Measurements from ENCODE around the gene CBX2.
A peak's percentile ranks its signal among the peaks of the same experiment; 100 is the strongest.

The CBX2 gene

DNA sequence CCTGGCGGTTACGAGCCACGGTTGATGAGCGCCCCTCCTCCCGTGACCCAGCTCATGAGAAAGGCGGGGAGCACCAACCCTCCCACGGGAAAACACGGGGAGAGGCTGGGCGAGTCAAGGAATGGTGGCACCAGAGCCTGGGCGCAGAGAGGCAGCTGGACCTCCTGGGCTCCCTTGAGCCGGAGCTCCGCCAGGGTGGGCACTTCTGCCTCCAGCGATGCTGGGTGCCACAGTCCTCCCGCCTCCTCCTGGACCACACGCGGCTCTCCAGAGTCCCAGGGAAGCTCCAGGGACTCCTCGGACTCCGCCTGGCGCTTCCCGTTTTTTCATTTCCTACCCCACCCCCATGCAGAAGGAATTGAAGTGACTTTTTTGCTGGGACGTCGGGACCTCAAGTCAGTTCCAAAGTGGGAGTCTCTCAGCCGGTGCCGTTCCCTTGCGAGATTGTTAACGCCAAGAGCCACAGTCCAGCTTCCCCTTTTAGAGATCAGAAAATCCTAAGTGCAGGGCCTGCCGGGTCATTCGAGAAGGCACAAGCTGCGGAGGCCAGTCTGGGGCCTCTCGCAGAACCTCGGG, 25.6 kb downstream of the CBX2 start:
- Histone ChIP-seq H3K9me3 (ENCODE audit: control insufficient read depth, low read length) (peaks cover 4% of the 10 kb centered on the region), H3K4me1 (ENCODE audit: control insufficient read depth, insufficient read depth, low read length) (peaks cover 49% of the 10 kb centered on the region), H3K36me3 (ENCODE audit: control insufficient read depth, insufficient read depth, low read length) (no peaks in the 10 kb centered on the region), H3K4me3 (ENCODE audit: low read length) (no peak overlapping the region), H3K27me3 (ENCODE audit: control insufficient read depth, insufficient read depth, low read length) (peaks cover 100% of the 10 kb centered on the region), H3K9ac (ENCODE audit: low read length) (no peak overlapping the region)

DNA sequence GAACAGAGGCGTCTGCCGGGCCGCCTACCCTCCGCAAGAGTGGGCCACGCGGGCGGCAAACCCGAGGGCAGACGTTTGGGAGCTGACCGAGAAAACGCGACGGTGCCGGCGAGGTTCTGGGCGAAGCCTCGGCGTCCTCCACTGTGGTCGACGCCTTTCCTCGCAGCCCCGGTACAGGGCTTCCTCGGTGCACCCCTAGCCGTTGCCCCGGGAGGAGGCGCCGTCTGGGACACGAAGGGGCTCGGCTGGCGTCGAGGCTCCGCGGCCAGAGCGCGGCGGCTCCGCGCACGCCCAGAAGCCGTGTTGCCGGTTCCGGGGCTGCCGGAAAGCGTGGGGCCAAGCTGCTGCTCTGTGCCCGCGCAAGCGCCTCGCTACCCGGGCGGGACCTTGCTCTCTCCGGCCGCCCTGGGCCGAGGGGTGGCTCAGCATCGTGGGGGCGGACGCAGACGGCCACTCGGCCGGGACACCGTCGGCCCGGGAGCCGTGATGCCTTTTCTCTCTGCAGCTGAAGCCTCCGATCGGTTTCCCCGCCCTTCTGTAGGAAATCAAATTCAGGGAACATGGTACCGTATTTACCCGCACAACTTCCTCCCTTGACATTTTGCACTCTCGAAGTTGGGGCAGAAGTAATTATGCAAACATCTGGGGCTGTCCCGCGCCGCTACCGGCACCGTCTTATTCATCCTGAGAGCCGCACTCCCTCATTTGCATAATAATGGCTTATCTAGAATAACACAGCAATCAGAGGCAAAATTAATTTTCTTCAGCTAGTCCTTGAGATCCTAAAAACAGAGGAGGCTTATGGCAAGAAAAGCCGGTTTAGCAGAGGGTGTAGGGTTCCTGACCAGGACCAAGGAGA, 26.3 kb downstream of the CBX2 start:
- Histone ChIP-seq H3K4me1 (ENCODE audit: control insufficient read depth, insufficient read depth, low read length) (peaks cover 48% of the 10 kb centered on the region), H3K9me3 (ENCODE audit: control insufficient read depth, low read length) (peaks cover 4% of the 10 kb centered on the region), H3K27me3 (ENCODE audit: control insufficient read depth, insufficient read depth, low read length) (peaks cover 100% of the 10 kb centered on the region), H3K9ac (ENCODE audit: low read length) (no peak overlapping the region), H3K4me3 (ENCODE audit: low read length) (peak overlapping the region; percentile 17), H3K36me3 (ENCODE audit: control insufficient read depth, insufficient read depth, low read length) (no peaks in the 10 kb centered on the region)

DNA sequence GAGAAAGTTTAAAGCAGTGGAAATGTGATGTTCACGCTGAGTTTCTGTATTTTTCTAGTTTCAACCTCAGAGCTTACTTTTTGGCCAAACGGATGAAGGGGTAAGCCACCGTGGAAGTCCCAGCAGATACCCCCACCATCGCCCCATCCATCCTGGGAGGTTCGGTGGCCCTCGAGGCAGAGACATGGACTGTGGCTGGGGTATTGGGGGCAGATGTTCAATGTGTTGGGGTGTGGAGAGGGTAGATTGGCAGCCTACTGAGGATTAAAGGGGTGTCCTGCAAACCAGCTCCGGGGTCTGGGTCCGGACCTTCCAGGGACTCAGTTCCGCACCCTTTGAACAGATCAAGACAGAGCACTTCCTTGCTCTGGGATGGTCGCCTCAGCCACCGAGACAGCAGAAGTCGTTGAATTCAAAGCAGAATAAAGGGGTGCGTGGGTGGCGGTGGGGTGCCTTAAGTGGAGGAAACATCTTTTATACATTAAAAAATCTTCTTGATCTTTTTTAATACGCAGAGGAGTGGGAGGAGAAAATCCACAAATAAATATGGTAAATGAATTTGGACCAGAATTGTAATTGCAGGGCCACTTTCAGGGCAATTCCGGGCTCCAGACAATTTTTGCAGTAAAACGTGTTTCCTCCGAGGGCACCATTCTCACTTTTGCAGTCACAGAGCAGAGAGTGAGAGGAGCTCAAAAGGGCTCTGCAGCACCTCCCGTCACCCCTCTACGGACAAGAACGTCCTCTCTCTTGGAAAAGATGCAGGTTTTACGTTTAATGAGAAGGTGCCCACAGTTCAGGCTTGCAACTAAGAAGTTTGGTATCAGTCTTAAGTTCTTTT, 27.1 kb downstream of the CBX2 start:
- peaks cover 95% of the 10 kb centered on the region for H3K27me3 ChIP-seq (ENCODE audit: control insufficient read depth, insufficient read depth, low read length)
- H3K9ac ChIP-seq (ENCODE audit: low read length): no peak overlapping the region
- peaks cover 43% of the 10 kb centered on the region for H3K4me1 ChIP-seq (ENCODE audit: control insufficient read depth, insufficient read depth, low read length)
- H3K4me3 ChIP-seq (ENCODE audit: low read length): no peak overlapping the region
- H3K36me3 ChIP-seq (ENCODE audit: control insufficient read depth, insufficient read depth, low read length): no peaks in the 10 kb centered on the region
- H3K9me3 ChIP-seq (ENCODE audit: control insufficient read depth, low read length): peaks cover 4% of the 10 kb centered on the region

DNA sequence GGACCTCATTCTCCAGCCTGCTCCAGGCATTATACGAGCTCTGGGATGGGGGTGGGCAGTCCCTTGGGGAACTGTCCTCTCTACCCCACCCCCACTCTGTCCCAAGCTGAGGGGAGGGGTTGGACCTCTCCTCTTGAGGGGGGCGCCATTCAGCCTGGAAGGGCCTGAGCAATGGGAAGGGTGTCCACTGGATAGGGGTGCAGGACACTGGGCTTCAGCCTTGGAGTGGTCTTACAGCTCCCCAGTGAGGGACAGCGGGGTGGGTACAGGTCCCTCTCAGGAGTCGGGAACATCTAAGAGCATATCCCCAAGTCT, 28.5 kb downstream of the CBX2 start:
- peaks cover 36% of the 10 kb centered on the region for H3K4me1 ChIP-seq (ENCODE audit: control insufficient read depth, insufficient read depth, low read length)
- no peaks in the 10 kb centered on the region for H3K9me3 ChIP-seq (ENCODE audit: control insufficient read depth, low read length)
- peaks cover 93% of the 10 kb centered on the region for H3K27me3 ChIP-seq (ENCODE audit: control insufficient read depth, insufficient read depth, low read length)
- H3K36me3 ChIP-seq (ENCODE audit: control insufficient read depth, insufficient read depth, low read length): no peaks in the 10 kb centered on the region
- H3K4me3 ChIP-seq (ENCODE audit: low read length): no peak overlapping the region
- H3K9ac ChIP-seq (ENCODE audit: low read length): no peak overlapping the region

DNA sequence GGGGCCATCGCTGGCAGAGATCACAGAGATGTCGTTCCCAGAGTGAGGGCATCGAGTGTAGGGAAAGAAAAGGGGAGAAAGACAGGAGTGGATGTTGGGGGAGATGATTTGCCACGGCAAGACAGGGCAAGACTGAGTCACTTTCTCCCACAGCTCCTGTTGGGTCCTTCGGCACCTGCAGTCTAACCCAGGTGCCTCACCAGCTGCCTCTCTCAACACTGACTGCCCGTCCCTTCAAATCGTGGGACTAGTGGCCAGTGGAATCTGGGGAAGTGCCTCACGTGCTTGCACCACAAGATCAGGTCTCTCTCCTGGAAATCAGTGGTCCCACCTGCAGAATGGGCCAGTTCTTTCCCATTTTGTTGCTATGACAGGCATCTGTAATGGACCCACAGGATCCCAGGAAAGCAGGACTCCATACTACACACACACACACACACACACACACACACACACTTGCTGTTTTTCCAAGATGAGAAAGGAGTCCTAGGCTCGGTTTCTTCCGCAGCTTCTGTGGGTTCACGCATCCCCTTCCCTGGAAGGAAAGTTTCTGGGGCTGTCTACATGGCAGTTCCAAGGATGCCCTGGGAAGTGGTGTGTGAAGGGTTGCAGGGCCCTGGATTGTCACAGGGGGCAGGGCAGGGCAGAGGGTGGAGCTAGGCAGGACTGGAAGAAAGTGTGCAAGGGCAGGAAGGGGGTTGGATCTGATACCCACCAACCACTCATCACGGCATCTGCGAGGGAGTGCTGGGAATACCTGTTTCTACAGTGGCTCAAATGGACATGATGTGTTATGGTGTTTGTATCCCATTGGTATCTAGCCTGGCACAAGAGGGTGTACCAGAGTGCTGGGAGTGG, 29.1 kb downstream of the CBX2 start:
- peaks cover 93% of the 10 kb centered on the region for H3K27me3 ChIP-seq (ENCODE audit: control insufficient read depth, insufficient read depth, low read length)
- no peaks in the 10 kb centered on the region for H3K9me3 ChIP-seq (ENCODE audit: control insufficient read depth, low read length)
- peaks cover 38% of the 10 kb centered on the region for H3K4me1 ChIP-seq (ENCODE audit: control insufficient read depth, insufficient read depth, low read length)
- no peak overlapping the region for H3K9ac ChIP-seq (ENCODE audit: low read length)
- H3K4me3 ChIP-seq (ENCODE audit: low read length): no peak overlapping the region
- H3K36me3 ChIP-seq (ENCODE audit: control insufficient read depth, insufficient read depth, low read length): no peaks in the 10 kb centered on the region

DNA sequence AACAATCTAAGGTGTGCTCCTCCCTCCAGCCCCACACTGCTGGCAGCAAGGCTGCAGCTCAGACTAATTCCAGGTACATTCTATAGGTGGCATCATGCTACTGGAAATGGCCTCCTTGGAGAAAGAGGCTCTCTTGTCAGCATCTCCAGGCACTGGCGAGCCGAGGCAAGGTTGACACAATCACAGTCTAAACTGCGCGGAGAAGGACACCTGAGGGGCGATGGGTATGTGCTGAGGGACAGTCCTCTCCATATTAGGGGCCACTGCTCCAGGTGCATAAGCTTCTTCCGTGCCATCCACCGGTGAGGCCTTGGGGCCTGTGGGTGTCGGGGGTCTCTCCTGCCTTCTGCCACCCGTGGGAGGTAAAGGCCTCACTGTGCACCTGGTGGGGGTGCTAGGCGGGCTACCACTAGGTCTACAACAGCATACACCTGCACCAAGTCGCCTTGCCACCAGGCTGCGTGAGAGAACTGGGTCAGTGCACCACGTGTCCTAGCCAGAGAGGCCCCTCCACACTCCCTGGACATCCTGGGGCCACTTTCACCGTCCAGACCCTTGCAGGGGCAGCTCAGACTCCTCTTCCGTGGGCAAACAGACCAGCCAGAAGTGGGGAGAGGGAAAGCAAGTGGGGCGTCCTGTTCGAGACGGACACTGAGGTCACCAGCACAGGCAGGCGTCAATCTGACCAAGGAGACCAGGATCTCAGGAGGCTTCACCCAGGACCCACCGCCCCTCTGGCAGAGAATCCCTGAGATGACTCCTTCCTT, 31.0 kb downstream of the CBX2 start:
- Histone ChIP-seq H3K4me1 (ENCODE audit: control insufficient read depth, insufficient read depth, low read length) (peaks cover 38% of the 10 kb centered on the region), H3K9me3 (ENCODE audit: control insufficient read depth, low read length) (no peaks in the 10 kb centered on the region), H3K36me3 (ENCODE audit: control insufficient read depth, insufficient read depth, low read length) (no peaks in the 10 kb centered on the region), H3K9ac (ENCODE audit: low read length) (no peak overlapping the region), H3K27me3 (ENCODE audit: control insufficient read depth, insufficient read depth, low read length) (peaks cover 83% of the 10 kb centered on the region), H3K4me3 (ENCODE audit: low read length) (no peak overlapping the region)

DNA sequence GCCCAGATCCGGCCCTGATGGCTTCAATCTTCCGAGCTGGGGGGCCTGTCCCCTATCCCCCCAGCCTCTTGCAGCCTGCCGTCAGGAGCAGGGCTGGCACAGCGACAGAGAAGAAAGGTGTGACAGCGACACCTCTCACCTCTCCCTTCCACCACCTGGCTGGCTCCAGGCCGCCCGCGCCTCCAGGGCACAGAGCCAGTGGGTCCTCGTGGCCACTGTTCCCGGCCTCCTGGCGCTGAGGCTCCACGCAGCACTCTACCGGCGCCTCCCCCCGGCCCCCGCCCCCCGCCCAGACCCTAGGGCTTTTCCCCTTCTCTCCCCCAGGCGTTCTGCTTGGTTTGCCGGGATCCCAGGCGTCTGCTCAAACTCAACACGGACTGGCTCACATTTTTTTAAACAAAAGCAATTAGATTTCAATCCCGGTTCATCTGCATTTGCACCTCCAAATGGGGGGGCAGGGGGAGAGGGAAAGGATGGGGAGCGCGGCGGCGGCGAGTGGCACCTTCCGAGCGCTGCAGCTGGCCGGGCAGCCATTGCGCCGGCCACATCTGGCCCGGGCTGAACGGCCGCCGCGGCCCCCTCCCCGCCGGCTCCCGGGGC, 31.7 kb downstream of the CBX2 start:
- Histone ChIP-seq H3K27me3 (ENCODE audit: control insufficient read depth, insufficient read depth, low read length) (peaks cover 83% of the 10 kb centered on the region), H3K9me3 (ENCODE audit: control insufficient read depth, low read length) (no peaks in the 10 kb centered on the region), H3K4me1 (ENCODE audit: control insufficient read depth, insufficient read depth, low read length) (peaks cover 39% of the 10 kb centered on the region), H3K4me3 (ENCODE audit: low read length) (no peak overlapping the region), H3K36me3 (ENCODE audit: control insufficient read depth, insufficient read depth, low read length) (no peaks in the 10 kb centered on the region), H3K9ac (ENCODE audit: low read length) (no peak overlapping the region)

DNA sequence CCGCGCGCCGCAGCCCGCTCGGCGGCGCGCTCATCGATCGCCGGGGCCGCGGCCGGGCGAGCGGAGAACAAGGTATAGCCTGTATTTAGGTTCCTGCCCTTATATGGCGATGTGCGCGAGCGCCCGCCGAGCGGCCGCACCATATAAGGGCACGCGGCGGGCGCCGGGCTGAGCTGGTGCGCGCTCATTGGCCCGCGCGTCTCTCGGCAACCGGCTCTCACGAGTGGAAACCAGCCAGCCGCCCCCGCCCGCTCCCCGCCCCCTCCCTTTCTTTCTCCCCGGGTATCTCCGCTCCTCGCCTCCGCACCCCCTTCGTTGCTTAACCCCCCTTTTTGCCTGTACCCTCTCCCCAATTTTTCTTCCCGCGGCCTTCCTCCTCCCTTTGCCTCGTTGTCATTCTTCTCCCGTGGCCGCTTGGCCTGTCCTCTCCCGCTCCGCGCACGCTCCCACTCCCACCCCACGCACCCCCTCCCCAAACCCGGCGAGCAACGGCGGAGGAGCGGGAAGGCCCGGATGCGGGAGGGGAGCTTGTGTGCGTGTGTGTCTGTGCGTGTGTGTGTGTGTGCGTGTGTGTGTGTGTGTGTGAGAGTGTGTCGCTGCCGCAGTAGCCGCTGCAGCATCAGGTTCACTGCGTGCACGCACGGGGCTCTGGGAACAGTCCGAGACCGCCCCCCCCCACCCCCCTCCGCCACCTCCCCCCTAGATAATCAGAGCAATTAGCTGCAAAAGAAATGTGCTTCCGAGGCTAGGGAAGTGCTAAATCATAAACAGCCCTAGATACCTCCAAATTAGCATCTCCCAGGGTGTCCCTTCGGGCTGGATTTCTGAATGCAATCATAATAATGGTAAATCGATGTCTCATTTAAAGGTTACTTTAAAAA, 32.4 kb downstream of the CBX2 start:
- H3K4me3 ChIP-seq (ENCODE audit: low read length): no peak overlapping the region
- peaks cover 82% of the 10 kb centered on the region for H3K27me3 ChIP-seq (ENCODE audit: control insufficient read depth, insufficient read depth, low read length)
- no peaks in the 10 kb centered on the region for H3K36me3 ChIP-seq (ENCODE audit: control insufficient read depth, insufficient read depth, low read length)
- H3K9me3 ChIP-seq (ENCODE audit: control insufficient read depth, low read length): no peaks in the 10 kb centered on the region
- H3K9ac ChIP-seq (ENCODE audit: low read length): no peak overlapping the region
- peaks cover 45% of the 10 kb centered on the region for H3K4me1 ChIP-seq (ENCODE audit: control insufficient read depth, insufficient read depth, low read length)

DNA sequence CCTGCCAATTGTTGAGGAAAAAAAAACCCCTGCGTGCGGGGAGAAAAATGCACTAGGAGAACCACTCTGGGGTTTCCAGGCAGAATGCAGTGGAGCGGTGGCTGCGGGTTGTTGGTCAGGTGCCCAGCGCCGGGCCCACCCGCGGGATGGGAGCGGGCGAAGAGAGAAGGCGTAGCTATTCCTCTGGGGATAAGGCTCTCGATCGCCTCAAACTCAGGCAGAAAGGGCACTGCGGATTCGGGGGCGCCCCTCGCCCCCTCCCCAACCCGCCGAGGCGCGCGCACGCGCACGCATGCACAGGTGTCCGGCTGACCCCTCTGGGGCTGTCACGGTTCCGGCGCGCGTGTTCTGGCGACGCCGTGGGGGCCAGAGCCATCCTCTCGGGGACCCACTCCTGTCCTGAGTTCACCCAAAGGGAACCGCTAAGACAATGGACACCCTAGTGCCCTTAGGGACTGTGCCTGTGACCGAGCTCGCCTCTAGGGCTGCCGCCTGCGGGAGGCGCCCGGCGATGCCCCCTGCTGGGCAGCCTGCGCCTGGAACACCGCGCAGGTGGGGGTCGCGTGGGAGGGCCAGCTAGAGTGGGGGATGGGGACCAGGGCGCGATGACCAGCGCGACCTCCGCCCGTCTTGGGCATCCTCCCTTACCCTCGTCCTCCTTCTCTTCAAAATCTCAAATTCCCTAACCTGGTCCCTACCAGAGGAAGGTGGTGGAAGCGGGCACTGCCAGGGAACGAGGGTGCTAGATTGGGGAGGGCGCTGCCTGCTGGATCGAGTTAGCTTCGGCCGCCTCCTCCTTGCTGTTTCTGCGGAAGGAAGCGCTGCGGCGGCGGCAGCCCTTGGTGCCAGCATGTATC, 33.3 kb downstream of the CBX2 start:
- H3K9me3 ChIP-seq (ENCODE audit: control insufficient read depth, low read length): no peaks in the 10 kb centered on the region
- H3K27me3 ChIP-seq (ENCODE audit: control insufficient read depth, insufficient read depth, low read length): peaks cover 82% of the 10 kb centered on the region
- H3K4me1 ChIP-seq (ENCODE audit: control insufficient read depth, insufficient read depth, low read length): peaks cover 47% of the 10 kb centered on the region
- H3K9ac ChIP-seq (ENCODE audit: low read length): peak overlapping the region; percentile 43
- H3K36me3 ChIP-seq (ENCODE audit: control insufficient read depth, insufficient read depth, low read length): no peaks in the 10 kb centered on the region
- no peak overlapping the region for H3K4me3 ChIP-seq (ENCODE audit: low read length)

All from mucosa of stomach (tissue), 1 donor.